ENCODE measurements around the gene RAP1GDS1.

RAP1GDS1 gene

GRCh38 chr4:98260579-98261404 is at the start of gene RAP1GDS1:
RAP1GDS1 (plus strand) TSS chr4:98261384; CDS start chr4:98261566, 182 bp downstream.
- peak; percentile 85 for DNase-seq (ENCODE audit: low read depth)

- DNase-seq (ENCODE audit: low read depth), result no peak
Observed at GRCh38 chr4:98222306-98222705, 38.9 kb upstream of the RAP1GDS1 start.

GRCh38 chr4:98226396-98226795 is 34.8 kb upstream of the RAP1GDS1 start:
- DNase-seq (ENCODE audit: low read depth), result no peak

- no peak for DNase-seq (ENCODE audit: low read depth)
Observed at GRCh38 chr4:98230961-98231360, 30.2 kb upstream of the RAP1GDS1 start.

GRCh38 chr4:98232202-98232601 is 29.0 kb upstream of the RAP1GDS1 start:
- DNase-seq (ENCODE audit: low read depth), result no peak

- no peak for DNase-seq (ENCODE audit: low read depth)
Observed at GRCh38 chr4:98237204-98237603, 24.0 kb upstream of the RAP1GDS1 start.

GRCh38 chr4:98242063-98242462 is 19.1 kb upstream of the RAP1GDS1 start:
- DNase-seq (ENCODE audit: low read depth), result no peak

GRCh38 chr4:98242538-98242937 is 18.6 kb upstream of the RAP1GDS1 start:
- DNase-seq (ENCODE audit: low read depth), result no peak

GRCh38 chr4:98245226-98245625 is 16.0 kb upstream of the RAP1GDS1 start:
- DNase-seq (ENCODE audit: low read depth), result no peak

GRCh38 chr4:98248934-98249333 is 12.2 kb upstream of the RAP1GDS1 start:
- DNase-seq (ENCODE audit: low read depth), result no peak

GRCh38 chr4:98249831-98250230 is 11.4 kb upstream of the RAP1GDS1 start:
- no peak for DNase-seq (ENCODE audit: low read depth)

- DNase-seq (ENCODE audit: low read depth), result no peak
Observed at GRCh38 chr4:98253499-98253898, 7.7 kb upstream of the RAP1GDS1 start.

- peak; percentile 12 for DNase-seq (ENCODE audit: low read depth)
Observed at GRCh38 chr4:98260047-98260578, 1.1 kb upstream of the RAP1GDS1 start.

GRCh38 chr4:98261405-98262291 is 464 bp downstream of the RAP1GDS1 start:
- DNase-seq (ENCODE audit: low read depth), result no peak

GRCh38 chr4:98262431-98262830 is 1.2 kb downstream of the RAP1GDS1 start:
- no peak for DNase-seq (ENCODE audit: low read depth)

GRCh38 chr4:98267498-98267897 is 6.3 kb downstream of the RAP1GDS1 start:
- DNase-seq (ENCODE audit: low read depth), result no peak

GRCh38 chr4:98275145-98275544 is 14.0 kb downstream of the RAP1GDS1 start:
- no peak for DNase-seq (ENCODE audit: low read depth)

- no peak for DNase-seq (ENCODE audit: low read depth)
Observed at GRCh38 chr4:98283219-98284189, 22.3 kb downstream of the RAP1GDS1 start.

GRCh38 chr4:98284640-98285046 is 23.5 kb downstream of the RAP1GDS1 start:
- no peak for DNase-seq (ENCODE audit: low read depth)

- no peak for DNase-seq (ENCODE audit: low read depth)
Observed at GRCh38 chr4:98285676-98286075, 24.5 kb downstream of the RAP1GDS1 start.

- no peak for DNase-seq (ENCODE audit: low read depth)
Observed at GRCh38 chr4:98287328-98287727, 26.1 kb downstream of the RAP1GDS1 start.

Data from activated T-cell treated with anti-CD3 and anti-CD28 coated beads for 1 hour (primary cell).